PC-3 (cell line): ENCODE results near the gene TMEM54. TPM values are rescaled to one million over a fixed set of nuclear protein-coding genes. Genes with fewer than 3 reads are reported as not detected.
A peak's percentile ranks its signal among the peaks of the same experiment; 100 is the strongest.

ENCODE experiments used
- ATAC-seq: fragments of 200-7000 bp; cut with Tn5 transposase; 2 replicates; pipeline ENCODE4 v1.9.1; 2020; ENCODE audit warnings: mild to moderate bottlenecking, moderate library complexity
- BruUV-seq: library from RNA; stranded (reverse); fragments of 400-500 nt; replicated peaks from 2 replicates; lab custom pipeline; 2021; lab: Mats Ljungman, UMichigan
- CTCF ChIA-PET: fragments of 300-600 bp; sonication (Branson Sonifier 250); formaldehyde crosslinking; loops from one replicate; lab custom pipeline; 2022; ENCODE audit warnings: antibody characterized with exemption; lab: Charles Lee
- POLR2A ChIA-PET: fragments of 300-600 bp; sonication (Branson Sonifier 250); formaldehyde crosslinking; loops from one replicate; lab custom pipeline; 2022; ENCODE audit warnings: antibody characterized with exemption; ENCODE audit not compliant: unreplicated experiment; lab: Charles Lee
- DNase-seq: peaks from one replicate; pipeline ENCODE4 v3.0.0-alpha.2; 2015
- H2AFZ ChIP-seq: fragments of 300-600 bp; sonication (generic); 2 replicates; pipeline ENCODE4 v1.6.0; 2016; ENCODE audit warnings: antibody characterized with exemption, low read length
- H3F3A ChIP-seq: fragments of 300-600 bp; sonication (generic); one replicate; pipeline ENCODE4 v1.6.0; 2017; ENCODE audit warnings: antibody characterized with exemption, low read length, control low read depth, mild to moderate bottlenecking; ENCODE audit not compliant: unreplicated experiment
- H3K27ac ChIP-seq: fragments of 300-600 bp; sonication (generic); 2 replicates; pipeline ENCODE4 v1.5.1; 2016; ENCODE audit warnings: mild to moderate bottlenecking, low read length
- H3K27me3 ChIP-seq: fragments of 300-600 bp; sonication (generic); 2 replicates; pipeline ENCODE4 v1.6.1; 2016; ENCODE audit warnings: low read length, mixed read lengths
- H3K36me3 ChIP-seq: fragments of 300-600 bp; sonication (generic); 2 replicates; pipeline ENCODE4 v1.6.1; 2016; ENCODE audit warnings: low read depth, mixed run types, low read length, mixed read lengths
- H3K4me1 ChIP-seq: fragments of 300-600 bp; sonication (generic); 2 replicates; pipeline ENCODE4 v1.5.1; 2016; ENCODE audit warnings: low read length; ENCODE audit not compliant: insufficient read depth
- H3K4me2 ChIP-seq: fragments of 300-600 bp; sonication (generic); 2 replicates; pipeline ENCODE4 v1.6.0; 2016; ENCODE audit warnings: low read length
- H3K4me3 ChIP-seq: fragments of 300-600 bp; sonication (generic); 2 replicates; pipeline ENCODE4 v1.5.1; 2016; ENCODE audit warnings: mild to moderate bottlenecking, low read length, mixed read lengths
- H3K79me2 ChIP-seq: fragments of 300-600 bp; sonication (generic); 2 replicates; pipeline ENCODE4 v1.6.1; 2017; ENCODE audit warnings: low read length, mixed read lengths
- H3K9ac ChIP-seq: fragments of 300-600 bp; sonication (generic); 2 replicates; pipeline ENCODE4 v1.6.0; 2016; ENCODE audit warnings: mild to moderate bottlenecking, low read length
- H3K9me2 ChIP-seq: fragments of 300-600 bp; sonication (generic); replicated peaks from 2 replicates; pipeline ENCODE4 v1.6.1; 2016; ENCODE audit warnings: mixed run types, low read length, mixed read lengths
- H3K9me3 ChIP-seq: fragments of 300-600 bp; sonication (generic); 2 replicates; pipeline ENCODE4 v1.6.1; 2016; ENCODE audit warnings: low read length, mixed read lengths
- H4K20me1 ChIP-seq: fragments of 300-600 bp; sonication (generic); 2 replicates; pipeline ENCODE4 v1.6.1; 2016; ENCODE audit warnings: low read length, mixed read lengths
- CTCF ChIP-seq: fragments of 300-600 bp; sonication (generic); conservative IDR thresholded peaks from 2 replicates; pipeline ENCODE4 v1.5.1; 2017; ENCODE audit warnings: antibody characterized with exemption, low read depth, mild to moderate bottlenecking, low read length
- EZH2 ChIP-seq: fragments of 300-600 bp; sonication (generic); IDR thresholded peaks from one replicate; pipeline ENCODE4 v1.6.1; 2017; ENCODE audit warnings: antibody characterized with exemption, mild to moderate bottlenecking, low read length; ENCODE audit not compliant: unreplicated experiment
- EZH2phosphoT487 ChIP-seq: fragments of 300-600 bp; sonication (generic); IDR thresholded peaks from 2 replicates; pipeline ENCODE4 v1.6.1; 2018; ENCODE audit warnings: mild to moderate bottlenecking, antibody characterized with exemption, low read length, borderline replicate concordance
- intact Hi-C: fragments of 100-400 bp; cut with micrococcal nuclease; formaldehyde crosslinking; loops from 2 replicates; pipeline ENCODE4 v1.9.0; 2023
- total RNA-seq: library from RNA; depleted of rRNA; stranded (reverse); fragments of >200 nt; gene quantifications from 2 replicates; pipeline ENCODE4 v1.2.3, GENCODE V29; 2014

The TMEM54 gene
- total RNA-seq, 1 experiment from 2014 or later, result 175 TPM

DNA sequence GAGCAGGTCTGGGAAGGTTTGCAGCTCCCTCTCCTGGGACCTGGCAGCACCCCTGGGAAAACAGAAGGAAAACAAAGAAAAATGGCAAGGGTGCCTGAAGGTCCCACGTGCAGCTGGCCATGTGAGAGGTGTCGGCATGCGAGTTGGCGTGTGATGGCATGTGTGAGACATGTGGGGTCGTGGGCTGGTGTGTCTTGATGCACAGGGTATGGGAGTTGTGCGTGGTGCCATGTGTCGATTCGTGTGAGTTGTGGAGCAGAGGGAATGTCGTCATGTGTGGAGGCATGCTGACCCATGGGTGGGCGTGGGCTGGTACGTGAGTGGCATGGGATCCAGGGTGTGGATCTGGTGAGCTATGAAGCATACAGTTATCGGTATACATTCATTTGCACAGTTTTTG is 13.6 kb downstream of the TMEM54 start:
- no peaks in the 10 kb centered on the region for H3K4me1 ChIP-seq
- no peak overlapping the region for H3K27ac ChIP-seq
- no TSS peak for BruUV-seq
- intact Hi-C loops, result no loop called here
- no peak overlapping the region for H3K4me3 ChIP-seq
- H2AFZ ChIP-seq, result no peak overlapping the region
- no peak overlapping the region for H3K4me2 ChIP-seq
- H3F3A ChIP-seq, result no peaks in the 10 kb centered on the region
- TF ChIP-seq EZH2phosphoT487, result no peak
- TF ChIP-seq EZH2, result no peak
- TF ChIP-seq CTCF, result no peak
- ATAC-seq (no peak), DNase-seq (no peak)
- no peak overlapping the region for H3K9ac ChIP-seq
- H3K9me2 ChIP-seq, result no peaks in the 10 kb centered on the region
- H4K20me1 ChIP-seq, result no peaks in the 10 kb centered on the region
- ChIA-PET CTCF (no interaction called here), POLR2A (no interaction called here)
- no peaks in the 10 kb centered on the region for H3K79me2 ChIP-seq
- H3K9me3 ChIP-seq, result no peaks in the 10 kb centered on the region
- H3K36me3 ChIP-seq, result no peaks in the 10 kb centered on the region
- H3K27me3 ChIP-seq, result no peaks in the 10 kb centered on the region

GRCh38 chr1:32886828-32887414 is 14.3 kb downstream of the TMEM54 start:
- Histone ChIP-seq H3K4me3 (no peak overlapping the region), H3K79me2 (no peaks in the 10 kb centered on the region), H3K27me3 (no peaks in the 10 kb centered on the region), H3K4me2 (no peak overlapping the region), H3F3A (no peaks in the 10 kb centered on the region), H3K4me1 (no peaks in the 10 kb centered on the region), H3K9ac (no peak overlapping the region), H3K9me3 (no peaks in the 10 kb centered on the region), H3K36me3 (no peaks in the 10 kb centered on the region), H3K27ac (no peak overlapping the region), H3K9me2 (no peaks in the 10 kb centered on the region), H4K20me1 (no peaks in the 10 kb centered on the region), H2AFZ (no peak overlapping the region)
- intact Hi-C loops, result no loop called here
- ChIA-PET POLR2A (no interaction called here), CTCF (no interaction called here)
- DNase-seq, result no peak
- no TSS peak for BruUV-seq
- TF ChIP-seq CTCF (no peak), EZH2 (no peak), EZH2phosphoT487 (no peak)
- ATAC-seq, result no peak

DNA sequence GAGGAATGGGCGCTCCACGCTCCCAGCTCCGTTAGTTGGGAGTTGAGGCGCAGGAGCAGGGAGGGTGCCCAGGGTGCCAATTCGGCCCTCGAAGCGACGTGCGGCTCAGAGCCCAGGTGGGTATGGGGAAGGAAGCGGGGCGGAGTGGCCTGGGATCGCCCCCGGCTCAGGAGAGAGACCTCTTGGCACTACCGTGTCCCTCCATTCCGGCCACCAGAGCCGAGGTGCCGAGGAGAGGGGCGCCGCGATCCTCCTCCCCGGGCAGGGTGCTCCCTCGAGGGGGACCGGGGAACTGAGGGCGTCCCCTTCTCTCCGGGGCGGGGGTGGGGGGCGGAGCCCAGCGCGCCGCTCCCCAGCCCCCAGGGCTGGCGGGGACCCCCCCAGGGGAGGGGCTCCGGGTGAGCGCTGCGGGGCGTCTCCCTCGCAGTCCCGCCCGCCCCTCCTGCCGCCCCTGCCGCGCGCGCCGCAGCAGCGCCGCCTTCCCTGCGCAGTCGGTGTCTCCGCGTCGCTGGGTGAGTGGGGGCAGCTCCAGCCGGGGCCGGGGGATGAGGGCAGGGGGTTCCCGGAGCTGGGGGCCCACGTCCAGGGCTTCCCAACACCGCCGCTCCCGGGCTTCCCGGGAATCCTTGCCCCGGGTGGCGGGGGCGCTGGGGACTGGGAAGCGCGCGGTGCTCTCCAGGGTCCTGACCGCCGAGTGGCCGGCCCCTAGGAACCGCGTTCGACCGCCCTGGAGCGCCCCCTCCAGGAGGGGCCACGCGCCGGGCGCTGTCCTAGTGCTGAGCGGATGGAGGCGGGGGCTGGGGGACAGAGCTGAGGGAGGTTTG is 15.0 kb downstream of the TMEM54 start, which contains the start of gene HPCA:
HPCA (plus strand) TSS at position 488 of the 824 bp plus-strand sequence. CDS start 2,408 bp downstream, outside the sequence.
- Histone ChIP-seq H3K27ac (no peak within 1 kb of the TSS), H3K9me3 (no peaks in the 10 kb centered on the region), H3K4me2 (no peak within 1 kb of the TSS), H3K79me2 (no peaks in the 10 kb centered on the region), H3K9me2 (no peaks in the 10 kb centered on the region), H3K4me3 (no peak within 1 kb of the TSS), H2AFZ (no peak within 1 kb of the TSS), H3K4me1 (no peaks in the 10 kb centered on the region), H3K36me3 (no peaks in the 10 kb centered on the region), H3F3A (no peaks in the 10 kb centered on the region), H3K9ac (no peak within 1 kb of the TSS), H3K27me3 (no peaks in the 10 kb centered on the region), H4K20me1 (no peaks in the 10 kb centered on the region)
- ATAC-seq (peak; percentile 46; the same call in 1 of the 2 replicates), DNase-seq (peak; percentile 51)
- intact Hi-C loops, result no loop called here
- CTCF ChIA-PET, result interaction anchor here (0.5 kb wide), 1 partner anchor 200 kb away, joined by 3 read pairs; no protein-coding TSS in a partner anchor
- POLR2A ChIA-PET, result no interaction called here
- no peak for TF ChIP-seq EZH2phosphoT487
- TF ChIP-seq EZH2, result no peak
- peak; percentile 62 for TF ChIP-seq CTCF
- BruUV-seq, result no TSS peak
